HG03378 (cell line): ENCODE results near the gene CRELD2.
"Not testable (repeated sequence)": the region's sequence is repeated elsewhere in the genome, so short reads cannot be mapped to it uniquely, and the experiment has no call there.

Experiments used
- ATAC-seq: cut with Tn5 transposase; IDR thresholded peaks from one replicate; pipeline ENCODE4 v1.9.1; 2021; ENCODE audit warnings: mild to moderate bottlenecking, moderate library complexity; ENCODE audit not compliant: unreplicated experiment

Gene CRELD2

GRCh38 chr22:49943405-49943765 lies 25.0 kb downstream of the CRELD2 start:
- no peak for ATAC-seq

DNA sequence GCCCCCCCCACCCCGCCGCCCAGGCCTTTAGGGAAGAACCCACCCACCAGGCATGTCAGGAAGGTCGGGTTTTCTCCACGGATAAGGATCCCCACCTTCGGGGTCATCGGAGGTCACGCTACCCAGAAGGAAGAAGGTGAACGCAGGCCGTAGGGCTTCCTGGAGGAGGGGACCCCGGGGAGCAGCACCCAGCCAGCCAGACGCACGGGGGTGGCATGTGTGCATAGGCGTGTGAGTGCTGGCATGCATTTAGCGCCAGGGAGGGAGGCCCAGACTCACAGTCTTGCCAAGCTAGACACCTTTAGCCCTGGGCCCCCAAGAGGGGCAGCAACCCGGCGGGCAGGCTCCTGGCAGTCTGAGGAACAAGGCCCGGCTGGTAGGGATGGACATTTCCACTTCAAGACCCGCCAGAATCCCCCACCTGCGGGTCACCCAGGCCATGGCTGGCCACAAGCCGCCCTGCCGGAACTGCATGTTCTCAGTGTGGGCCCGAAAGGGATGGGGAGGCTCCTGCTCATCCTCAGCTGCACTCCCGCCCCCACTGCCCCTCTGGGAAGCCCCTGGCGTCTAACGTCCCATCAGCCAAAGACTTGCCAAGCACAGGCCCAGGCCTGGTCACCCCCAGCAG lies 25.5 kb downstream of the CRELD2 start:
- no peak for ATAC-seq

GRCh38 chr22:49944399-49944891 lies 26.0 kb downstream of the CRELD2 start:
- ATAC-seq: no peak

GRCh38 chr22:49945042-49945794 lies 26.8 kb downstream of the CRELD2 start:
- ATAC-seq: not testable (repeated sequence)

DNA sequence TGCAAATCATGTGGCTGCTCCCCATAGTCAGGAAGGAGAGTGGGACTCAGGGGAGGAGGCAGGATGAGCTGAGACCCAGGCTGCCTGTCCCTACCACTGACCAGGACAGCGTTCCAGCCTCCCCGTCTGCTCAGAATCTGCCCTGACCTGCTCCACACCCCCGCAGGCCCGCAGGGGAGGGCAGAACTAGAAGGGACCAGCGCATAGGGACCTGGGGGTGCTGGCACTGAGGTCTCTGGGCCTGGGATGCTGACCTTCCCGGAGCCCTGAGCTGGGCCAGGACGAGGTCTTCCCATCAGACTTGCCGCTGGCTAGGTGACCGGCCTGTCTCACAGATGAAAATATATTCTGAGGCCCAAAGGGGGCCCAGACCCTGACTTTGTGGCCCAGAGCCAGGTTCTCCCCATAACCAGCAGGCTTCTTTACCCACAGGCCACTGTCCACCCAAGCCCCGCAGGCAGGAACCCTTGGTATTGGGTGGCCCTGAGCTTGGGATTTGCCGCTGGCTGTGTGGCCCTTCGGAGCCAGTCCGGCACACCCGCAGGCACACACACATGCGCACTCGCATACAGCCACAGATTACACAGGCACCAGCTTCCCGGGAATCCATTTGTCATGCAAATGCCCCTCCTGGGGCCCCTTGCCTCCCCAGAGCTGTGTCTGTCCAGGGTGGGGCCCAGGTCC lies 28.3 kb downstream of the CRELD2 start:
- ATAC-seq: no peak

GRCh38 chr22:49947296-49947622 lies 28.8 kb downstream of the CRELD2 start:
- ATAC-seq: no peak

DNA sequence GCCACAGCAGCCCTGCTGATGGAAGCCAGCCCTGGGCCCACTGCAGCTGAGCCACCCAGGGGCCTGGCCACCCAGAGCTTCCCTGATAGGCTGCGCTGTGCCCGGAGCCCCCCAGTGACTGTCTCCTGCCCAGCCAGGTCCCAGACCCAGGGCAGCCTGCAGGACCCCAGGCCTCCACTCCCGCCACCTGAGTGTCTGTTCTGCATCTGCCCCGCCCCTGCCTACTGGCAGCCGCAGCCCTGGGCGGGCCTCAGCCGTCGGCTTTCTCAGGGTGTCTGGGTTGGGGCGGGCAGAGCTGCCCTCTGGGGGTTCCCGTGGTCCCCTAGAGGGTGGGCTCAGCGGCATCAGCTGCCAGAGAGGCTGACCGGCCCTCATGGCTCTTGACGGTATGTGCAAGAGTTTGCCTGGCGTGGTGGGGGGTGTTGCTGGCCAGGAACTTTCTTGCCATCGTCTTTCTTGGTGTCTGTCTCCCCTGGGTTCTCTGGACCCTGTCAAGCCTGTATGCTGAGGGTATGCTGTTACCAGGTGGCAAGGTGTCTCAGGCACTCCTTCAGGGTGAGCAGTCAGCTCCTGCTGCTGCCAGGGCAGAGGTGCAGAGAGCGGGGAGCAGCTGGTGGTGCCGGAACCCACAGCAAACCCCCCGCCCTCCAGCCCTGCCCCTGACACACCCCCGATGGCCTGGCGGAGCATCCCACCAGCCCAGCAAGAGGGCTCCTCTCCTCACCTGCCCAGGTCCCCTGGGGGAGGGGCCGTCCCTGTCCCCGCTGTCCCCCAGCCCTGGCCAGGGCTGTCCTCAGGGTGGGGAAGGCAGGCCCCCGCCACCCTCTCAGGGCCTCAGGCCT lies 29.9 kb downstream of the CRELD2 start:
- ATAC-seq: no peak

GRCh38 chr22:49948958-49949913 lies 30.8 kb downstream of the CRELD2 start:
- ATAC-seq: no peak

DNA sequence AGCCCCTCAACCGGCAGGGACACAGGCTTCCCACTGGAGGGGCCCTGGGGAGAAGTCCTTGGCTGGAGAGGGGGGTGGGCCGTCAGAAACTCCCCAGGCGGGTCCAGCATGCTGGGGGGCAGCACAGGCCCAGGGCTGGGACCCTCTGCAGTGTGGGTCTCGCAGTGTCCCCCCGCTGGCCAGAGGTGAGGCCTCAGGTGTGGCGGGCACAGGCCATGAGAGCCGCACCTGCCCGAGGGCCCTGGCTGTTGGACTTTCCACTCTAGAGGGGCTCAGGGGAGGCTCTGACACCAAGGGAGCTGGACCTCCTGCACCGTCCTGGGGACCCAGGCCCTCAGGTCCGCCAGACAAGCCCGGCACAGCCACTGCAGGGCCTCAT lies 31.5 kb downstream of the CRELD2 start:
- no peak for ATAC-seq

GRCh38 chr22:49950396-49950994 lies 32.1 kb downstream of the CRELD2 start:
- ATAC-seq: no peak

DNA sequence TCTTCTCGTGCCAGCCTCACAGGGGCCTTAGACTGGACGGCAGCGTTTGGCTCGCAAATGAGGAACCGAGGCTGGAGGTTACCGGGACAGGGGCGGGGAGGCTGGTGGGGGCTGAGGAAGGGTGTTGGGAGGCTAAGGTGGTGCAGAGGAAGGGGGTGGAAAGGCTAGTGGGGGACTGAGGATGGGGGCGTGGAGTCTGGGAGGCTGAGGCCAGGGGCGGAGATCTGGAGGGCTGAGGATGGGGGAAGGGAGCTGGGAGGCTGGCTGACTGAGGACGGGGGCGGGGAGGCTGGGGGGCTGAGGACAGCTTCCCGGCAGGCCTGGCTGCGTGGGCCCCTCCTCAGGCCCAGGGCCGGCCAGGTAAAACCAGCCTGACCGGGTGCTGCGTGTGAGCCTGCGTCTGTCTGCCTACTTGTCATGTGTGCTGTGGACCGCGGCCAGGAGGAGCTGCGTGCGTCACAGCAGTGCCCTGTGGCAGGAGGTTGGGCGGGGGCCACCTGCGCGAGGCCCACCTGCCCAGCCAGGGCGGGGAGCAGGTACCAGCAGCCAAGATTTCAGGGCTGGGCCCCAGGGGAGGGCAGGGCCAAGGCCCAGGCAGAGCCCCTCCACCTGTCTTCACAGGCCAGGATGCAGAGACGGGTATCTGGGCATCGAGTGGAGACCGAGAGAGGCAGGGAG lies 32.7 kb downstream of the CRELD2 start:
- no peak for ATAC-seq

DNA sequence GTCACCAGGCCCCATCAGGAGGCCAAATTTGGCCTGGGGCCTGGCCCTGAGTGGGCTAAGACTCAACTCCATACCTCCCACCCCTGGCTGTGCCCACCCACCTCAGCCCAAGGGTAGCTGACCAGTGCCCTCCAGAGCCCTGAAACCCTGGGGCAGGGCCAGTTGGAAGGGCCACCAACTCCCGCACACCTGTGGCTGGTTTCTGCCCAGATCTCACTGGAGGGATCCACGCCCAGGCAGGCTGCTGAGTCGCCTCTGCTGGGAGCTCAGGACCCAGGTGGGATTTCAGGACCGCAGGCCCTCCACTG lies 33.2 kb downstream of the CRELD2 start:
- ATAC-seq: no peak

DNA sequence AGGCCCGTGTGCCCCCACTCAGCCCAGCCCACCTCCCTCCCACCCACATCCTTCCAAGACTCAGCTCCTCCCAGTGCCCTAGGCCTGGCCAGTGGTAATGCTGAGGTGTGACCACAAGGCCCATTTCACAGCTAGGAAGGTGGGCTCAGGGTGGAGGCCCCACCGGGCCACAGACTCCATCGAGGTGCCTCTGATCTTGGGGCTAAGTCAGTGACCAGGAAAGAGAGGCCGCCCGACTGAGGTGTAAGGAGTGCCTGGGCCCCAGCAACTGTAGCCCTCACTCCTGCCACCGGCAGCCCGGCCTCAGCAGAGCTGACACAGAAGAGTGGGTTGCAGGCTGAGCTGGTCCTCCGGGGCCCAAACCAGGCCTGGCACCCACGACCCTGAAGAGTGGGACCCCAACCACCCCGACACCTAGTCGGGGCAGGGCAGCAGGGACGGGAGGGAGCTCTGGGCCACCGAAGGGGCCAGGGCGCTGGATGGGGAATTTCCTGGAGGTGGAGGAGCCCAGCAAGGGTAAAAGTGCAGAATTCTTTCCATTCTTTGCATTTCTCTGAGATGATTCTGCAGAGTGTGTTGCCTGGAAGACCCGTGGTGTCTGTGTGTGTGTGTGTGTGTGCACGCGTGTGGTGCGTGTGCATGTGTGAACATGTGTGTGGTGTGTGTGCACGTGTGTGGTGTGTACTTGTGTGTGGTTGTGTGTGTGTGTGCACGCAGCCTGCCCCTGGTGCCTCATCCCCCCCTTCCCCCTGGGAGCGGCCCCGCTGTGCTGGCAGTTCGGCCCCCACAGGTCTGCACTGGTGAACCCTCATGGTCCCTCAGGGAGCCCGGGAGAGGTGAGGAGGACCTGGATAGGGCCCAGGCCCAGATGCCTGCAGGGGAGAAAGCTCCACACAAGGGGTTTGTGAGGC lies 33.8 kb downstream of the CRELD2 start:
- no peak for ATAC-seq

GRCh38 chr22:49953027-49953679 lies 34.7 kb downstream of the CRELD2 start:
- ATAC-seq: no peak

DNA sequence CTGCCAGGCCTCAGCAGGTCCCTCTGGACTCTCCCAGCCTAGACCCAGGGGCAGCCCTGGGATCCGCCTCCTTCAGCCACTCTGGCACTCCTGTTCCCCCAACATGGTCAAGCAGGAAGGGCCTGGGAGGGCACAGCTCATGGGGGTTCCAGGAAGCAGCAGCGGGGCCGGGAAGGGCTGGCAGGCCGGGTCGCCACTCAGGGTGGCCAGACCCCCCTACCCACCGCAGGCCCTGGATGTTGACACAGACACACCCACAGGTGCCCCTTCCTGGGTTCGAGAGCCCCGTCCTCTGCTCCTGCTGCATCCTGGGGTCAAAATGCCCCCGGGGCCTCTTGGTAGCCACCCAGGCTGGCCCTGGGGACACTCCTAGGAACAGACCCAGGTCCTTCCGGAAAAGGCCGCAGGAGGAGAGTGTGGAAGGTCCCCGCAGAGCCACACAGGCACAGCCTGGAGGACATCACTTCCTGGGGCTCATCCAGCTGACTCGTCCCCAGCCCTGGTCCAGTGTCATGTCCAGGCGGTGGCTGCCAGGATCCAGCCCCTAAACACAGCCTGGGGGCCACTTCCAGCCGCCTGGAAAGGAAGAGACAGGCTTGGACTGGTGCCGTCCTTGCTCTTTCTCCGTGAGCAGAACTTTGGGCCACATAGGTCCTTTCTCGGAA lies 35.4 kb downstream of the CRELD2 start:
- ATAC-seq: no peak

- no peak for ATAC-seq
Observed at GRCh38 chr22:49954354-49954753, 35.9 kb downstream of the CRELD2 start.

- no peak for ATAC-seq
Observed at GRCh38 chr22:49954991-49955580, 36.7 kb downstream of the CRELD2 start.
